ENCODE results near the gene CCND1. TPM values are rescaled to one million over a fixed set of nuclear protein-coding genes. Genes with fewer than 3 reads are reported as not detected.
A peak's percentile ranks its signal among the peaks of the same experiment; 100 is the strongest.

The CCND1 gene
- total RNA-seq, 1 donor from 2014 or later: 85.0 TPM

GRCh38 chr11:69637941-69638871, 2.8 kb upstream of the CCND1 start:
- H3K27ac ChIP-seq: peak overlapping the region; percentile 43
- Mint-ChIP-seq H3K27me3 (ENCODE audit: insufficient read depth, low read depth) (peaks cover 8% of the 10 kb centered on the region), H3K4me1 (peaks cover 35% of the 10 kb centered on the region), H3K9me3 (no peaks in the 10 kb centered on the region), H3K27ac (peak overlapping the region; percentile 93), H3K4me3 (peak overlapping the region; percentile 86), H3K36me3 (no peaks in the 10 kb centered on the region)
- H3K9me3 ChIP-seq (ENCODE audit: low read depth): no peaks in the 10 kb centered on the region
- H4K20me1 ChIP-seq (ENCODE audit: low read depth): peaks cover 14% of the 10 kb centered on the region
- H3K36me3 ChIP-seq: no peaks in the 10 kb centered on the region
- H3K4me3 ChIP-seq: peak overlapping the region; percentile 94
- peak overlapping the region; percentile 0 for H2AFZ ChIP-seq (replicated peaks)
- TF ChIP-seq CTCF (IDR thresholded peaks at IDR 0.05): no peak
- TF ChIP-seq EZH2phosphoT487 (IDR thresholded peaks at IDR 0.05): no peak
- no peak for TF ChIP-seq EZH2 (IDR thresholded peaks at IDR 0.05)
- H3F3A ChIP-seq (ENCODE audit: low read depth): peaks cover 23% of the 10 kb centered on the region
- peaks cover 21% of the 10 kb centered on the region for H3K79me2 ChIP-seq (ENCODE audit: low read depth)
- H3K27me3 ChIP-seq: peaks cover 28% of the 10 kb centered on the region
- H3K4me1 ChIP-seq: peaks cover 23% of the 10 kb centered on the region
- no peak overlapping the region for H3K9ac ChIP-seq
- DNase-seq (ENCODE audit: low spot score): peak; percentile 88
- H3K4me2 ChIP-seq: peak overlapping the region; percentile 88

GRCh38 chr11:69638941-69639681, 1.8 kb upstream of the CCND1 start:
- TF ChIP-seq CTCF (IDR thresholded peaks at IDR 0.05): no peak
- peak; percentile 23 for TF ChIP-seq EZH2 (IDR thresholded peaks at IDR 0.05)
- no peak for TF ChIP-seq EZH2phosphoT487 (IDR thresholded peaks at IDR 0.05)
- Histone ChIP-seq H3K9me3 (ENCODE audit: low read depth) (no peaks in the 10 kb centered on the region), H3K27me3 (peaks cover 28% of the 10 kb centered on the region), H3K27ac (peak overlapping the region; percentile 78), H3K36me3 (no peaks in the 10 kb centered on the region), H3K79me2 (ENCODE audit: low read depth) (peaks cover 30% of the 10 kb centered on the region), H2AFZ (replicated peaks) (no peak overlapping the region), H3K4me1 (peaks cover 31% of the 10 kb centered on the region), H3K9ac (no peak overlapping the region), H3K4me2 (peak overlapping the region; percentile 93), H3F3A (ENCODE audit: low read depth) (peaks cover 23% of the 10 kb centered on the region), H3K4me3 (peak overlapping the region; percentile 94), H4K20me1 (ENCODE audit: low read depth) (peaks cover 22% of the 10 kb centered on the region)
- H3K9me3 Mint-ChIP-seq: no peaks in the 10 kb centered on the region
- H3K36me3 Mint-ChIP-seq: peaks cover 2% of the 10 kb centered on the region
- H3K27ac Mint-ChIP-seq: peak overlapping the region; percentile 78
- DNase-seq (ENCODE audit: low spot score): peak; percentile 98
- peaks cover 43% of the 10 kb centered on the region for H3K4me1 Mint-ChIP-seq
- H3K27me3 Mint-ChIP-seq (ENCODE audit: insufficient read depth, low read depth): peaks cover 8% of the 10 kb centered on the region
- H3K4me3 Mint-ChIP-seq: peak overlapping the region; percentile 99

GRCh38 chr11:69639831-69640230, 1.1 kb upstream of the CCND1 start:
- no peaks in the 10 kb centered on the region for H3K36me3 ChIP-seq
- Mint-ChIP-seq H3K27ac (peak overlapping the region; percentile 63), H3K36me3 (peaks cover 2% of the 10 kb centered on the region), H3K27me3 (ENCODE audit: insufficient read depth, low read depth) (peaks cover 8% of the 10 kb centered on the region), H3K4me3 (peak overlapping the region; percentile 99), H3K4me1 (peaks cover 36% of the 10 kb centered on the region), H3K9me3 (no peaks in the 10 kb centered on the region)
- H3K4me2 ChIP-seq: peak overlapping the region; percentile 93
- no peak for TF ChIP-seq CTCF (IDR thresholded peaks at IDR 0.05)
- peaks cover 28% of the 10 kb centered on the region for H3K27me3 ChIP-seq
- peaks cover 29% of the 10 kb centered on the region for H4K20me1 ChIP-seq (ENCODE audit: low read depth)
- no peak overlapping the region for H2AFZ ChIP-seq (replicated peaks)
- peak overlapping the region; percentile 94 for H3K4me3 ChIP-seq
- H3K9ac ChIP-seq: no peak overlapping the region
- no peak overlapping the region for H3K27ac ChIP-seq
- no peaks in the 10 kb centered on the region for H3K9me3 ChIP-seq (ENCODE audit: low read depth)
- DNase-seq (ENCODE audit: low spot score): no peak
- peaks cover 38% of the 10 kb centered on the region for H3K79me2 ChIP-seq (ENCODE audit: low read depth)
- peaks cover 23% of the 10 kb centered on the region for H3F3A ChIP-seq (ENCODE audit: low read depth)
- peaks cover 32% of the 10 kb centered on the region for H3K4me1 ChIP-seq

All from neural progenitor cell (in vitro differentiated cells).